Dermis microvascular lymphatic vessel endothelial cell (primary cell): ENCODE measurements around the gene TCF25. TPM values are rescaled to one million over a fixed set of nuclear protein-coding genes. Genes with fewer than 3 reads are reported as not detected.
A peak's percentile ranks its signal among the peaks of the same experiment; 100 is the strongest.
"Not testable (repeated sequence)": the region's sequence is repeated elsewhere in the genome, so short reads cannot be mapped to it uniquely, and the experiment has no call there.

Experiments used
- DNase-seq, 2 donors: peaks; one replicate each; pipeline versions ENCODE4 v3.0.0 to v3.0.0-alpha.2; 2010; ENCODE audit warnings: low read depth in 2 of 2
- total RNA-seq: library from RNA; depleted of rRNA; stranded (reverse); fragments of >200 nt; gene quantifications from 2 replicates; pipeline ENCODE4 v1.2.1, GENCODE V29; 2014

TCF25 gene
- 132 and 154 TPM in 2 replicates for total RNA-seq

GRCh38 chr16:89873109-89873971, at the start of gene TCF25:
Gene TCF25 (plus strand): TSS chr16:89873592. CDS start chr16:89873668, 76 bp downstream.
- DNase-seq = peak; percentile 60 to 90

- DNase-seq = not testable (repeated sequence)
These were observed 49.6 kb upstream of the TCF25 start for GRCh38 chr16:89823824-89824148.

GRCh38 chr16:89826531-89827382, 46.6 kb upstream of the TCF25 start:
- DNase-seq = no peak

GRCh38 chr16:89827383-89828198, 45.8 kb upstream of the TCF25 start:
- peak; percentile 30 to 46 for DNase-seq

- DNase-seq = peak; percentile 37 to 82
These were observed 45.1 kb upstream of the TCF25 start, which contains the start of gene SPIRE2 for GRCh38 chr16:89828199-89828869. Gene SPIRE2 (plus strand): TSS chr16:89828475. CDS start chr16:89828551, 76 bp downstream.

GRCh38 chr16:89828870-89829629, 44.3 kb upstream of the TCF25 start:
- no peak for DNase-seq

GRCh38 chr16:89829630-89830437, 43.6 kb upstream of the TCF25 start:
- no peak for DNase-seq

GRCh38 chr16:89831810-89832328, 41.5 kb upstream of the TCF25 start:
- DNase-seq = no peak

GRCh38 chr16:89833664-89834363, 39.6 kb upstream of the TCF25 start:
- DNase-seq = not testable (repeated sequence)

GRCh38 chr16:89834813-89835363, 38.5 kb upstream of the TCF25 start:
- not testable (repeated sequence) for DNase-seq

- not testable (repeated sequence) for DNase-seq
These were observed 36.9 kb upstream of the TCF25 start for GRCh38 chr16:89836484-89836883.

GRCh38 chr16:89837014-89837546, 36.3 kb upstream of the TCF25 start:
- DNase-seq = no peak

GRCh38 chr16:89841275-89841674, 32.1 kb upstream of the TCF25 start:
- DNase-seq = no peak

- peak; percentile 78 to 85 for DNase-seq
These were observed 30.7 kb upstream of the TCF25 start for GRCh38 chr16:89842471-89843408.

GRCh38 chr16:89843409-89844350, 29.7 kb upstream of the TCF25 start:
- DNase-seq = no peak
